ENCODE results near the gene DLST.

Gene DLST

GRCh38 chr14:74865156-74865555 lies 16.6 kb upstream of the DLST start:
- H3K36me3 ChIP-seq (replicated peaks; ENCODE audit: low read depth, low read length) = no peaks in the 10 kb centered on the region
- H3K27me3 ChIP-seq (ENCODE audit: low read depth, low read length) = peaks cover 13% of the 10 kb centered on the region; the same call in 1 of the 2 replicates
- TF ChIP-seq EZH2phosphoT487 (IDR thresholded peaks at IDR 0.05; ENCODE audit: low read depth) = no peak
- TF ChIP-seq CTCF (IDR thresholded peaks at IDR 0.05; ENCODE audit: low read depth, low read length) = no peak
- H3K4me3 ChIP-seq (ENCODE audit: low read length) = no peak overlapping the region
- H4K20me1 ChIP-seq (ENCODE audit: insufficient read depth, low read length) = no peaks in the 10 kb centered on the region
- no peaks in the 10 kb centered on the region for H3K79me2 ChIP-seq (ENCODE audit: low read length)
- H3K27ac ChIP-seq (ENCODE audit: low read length) = no peak overlapping the region
- H3K9ac ChIP-seq (ENCODE audit: low read length) = no peak overlapping the region
- H3K4me2 ChIP-seq (ENCODE audit: low read length) = no peak overlapping the region
- no peaks in the 10 kb centered on the region for H3K9me3 ChIP-seq (ENCODE audit: insufficient read depth, low read length)
- peaks cover 7% of the 10 kb centered on the region for H3K4me1 ChIP-seq (ENCODE audit: low read length)
- no peak overlapping the region for H2AFZ ChIP-seq (ENCODE audit: low read depth, low read length)

GRCh38 chr14:74866708-74867389 lies 14.9 kb upstream of the DLST start:
- H3K4me2 ChIP-seq (ENCODE audit: low read length) = no peak overlapping the region

GRCh38 chr14:74867673-74868072 lies 14.0 kb upstream of the DLST start:
- no peak overlapping the region for H3K9ac ChIP-seq (ENCODE audit: low read length)
- TF ChIP-seq EZH2phosphoT487 (IDR thresholded peaks at IDR 0.05; ENCODE audit: low read depth) = no peak
- no peak for TF ChIP-seq CTCF (IDR thresholded peaks at IDR 0.05; ENCODE audit: low read depth, low read length)
- no peak overlapping the region for H3K4me3 ChIP-seq (ENCODE audit: low read length)
- H3K36me3 ChIP-seq (replicated peaks; ENCODE audit: low read depth, low read length) = no peaks in the 10 kb centered on the region
- no peak overlapping the region for H3K27ac ChIP-seq (ENCODE audit: low read length)
- no peaks in the 10 kb centered on the region for H3K4me1 ChIP-seq (ENCODE audit: low read length)
- H3K27me3 ChIP-seq (ENCODE audit: low read depth, low read length) = peaks cover 13% of the 10 kb centered on the region; the same call in 1 of the 2 replicates
- no peaks in the 10 kb centered on the region for H3K79me2 ChIP-seq (ENCODE audit: low read length)
- H4K20me1 ChIP-seq (ENCODE audit: insufficient read depth, low read length) = no peaks in the 10 kb centered on the region
- no peak overlapping the region for H3K4me2 ChIP-seq (ENCODE audit: low read length)
- no peaks in the 10 kb centered on the region for H3K9me3 ChIP-seq (ENCODE audit: insufficient read depth, low read length)
- no peak overlapping the region for H2AFZ ChIP-seq (ENCODE audit: low read depth, low read length)

More at GRCh38 chr14:74866708-74867389, 14.9 kb upstream of the DLST start:
- H3K9me3 ChIP-seq (ENCODE audit: insufficient read depth, low read length) = no peaks in the 10 kb centered on the region
- no peak overlapping the region for H3K27ac ChIP-seq (ENCODE audit: low read length)
- H3K9ac ChIP-seq (ENCODE audit: low read length) = no peak overlapping the region
- no peak overlapping the region for H3K4me3 ChIP-seq (ENCODE audit: low read length)
- no peaks in the 10 kb centered on the region for H3K79me2 ChIP-seq (ENCODE audit: low read length)
- no peak overlapping the region for H2AFZ ChIP-seq (ENCODE audit: low read depth, low read length)
- peaks cover 13% of the 10 kb centered on the region; the same call in 1 of the 2 replicates for H3K27me3 ChIP-seq (ENCODE audit: low read depth, low read length)
- H3K4me1 ChIP-seq (ENCODE audit: low read length) = no peaks in the 10 kb centered on the region
- no peaks in the 10 kb centered on the region for H4K20me1 ChIP-seq (ENCODE audit: insufficient read depth, low read length)
- TF ChIP-seq EZH2phosphoT487 (IDR thresholded peaks at IDR 0.05; ENCODE audit: low read depth) (no peak), CTCF (IDR thresholded peaks at IDR 0.05; ENCODE audit: low read depth, low read length) (no peak)
- H3K36me3 ChIP-seq (replicated peaks; ENCODE audit: low read depth, low read length) = no peaks in the 10 kb centered on the region

GRCh38 chr14:74868739-74869138 lies 13.0 kb upstream of the DLST start:
- Histone ChIP-seq H3K36me3 (replicated peaks; ENCODE audit: low read depth, low read length) (no peaks in the 10 kb centered on the region), H3K79me2 (ENCODE audit: low read length) (no peaks in the 10 kb centered on the region), H4K20me1 (ENCODE audit: insufficient read depth, low read length) (no peaks in the 10 kb centered on the region), H3K4me1 (ENCODE audit: low read length) (no peaks in the 10 kb centered on the region), H3K9ac (ENCODE audit: low read length) (no peak overlapping the region), H3K4me3 (ENCODE audit: low read length) (no peak overlapping the region), H3K27ac (ENCODE audit: low read length) (no peak overlapping the region), H3K4me2 (ENCODE audit: low read length) (no peak overlapping the region), H3K9me3 (ENCODE audit: insufficient read depth, low read length) (no peaks in the 10 kb centered on the region), H3K27me3 (ENCODE audit: low read depth, low read length) (peaks cover 13% of the 10 kb centered on the region; the same call in 1 of the 2 replicates), H2AFZ (ENCODE audit: low read depth, low read length) (no peak overlapping the region)
- no peak for TF ChIP-seq CTCF (IDR thresholded peaks at IDR 0.05; ENCODE audit: low read depth, low read length)
- no peak for TF ChIP-seq EZH2phosphoT487 (IDR thresholded peaks at IDR 0.05; ENCODE audit: low read depth)
